Adrenal gland (tissue), 5 donors: Measurements from ENCODE around the gene RUNX1.

Experiments used
- CTCF ChIP-seq, 6 experiments: fragments of 450-650 bp in 4 of 6; fragments of 200-600 bp in 2 of 6; sonication (generic) in 1 of 6; IDR thresholded peaks; 1 replicate in 5 of 6; 2 replicates in 1 of 6; pipeline versions ENCODE4 v1.5.1 to v1.8.0; 2016 to 2021; ENCODE audit warnings: antibody characterized with exemption in 6 of 6, mild to moderate bottlenecking in 2 of 6, moderate library complexity in 1 of 6
- POLR2A ChIP-seq, 2 donors: fragments of 450-650 bp; IDR thresholded peaks; one replicate each; pipeline ENCODE4 v1.6.1; 2017; ENCODE audit warnings: antibody characterized with exemption in 2 of 2, mild to moderate bottlenecking in 2 of 2, moderate library complexity in 1 of 2
- donor health status: DM: no; HTN: no; CAD: no.

DNA sequence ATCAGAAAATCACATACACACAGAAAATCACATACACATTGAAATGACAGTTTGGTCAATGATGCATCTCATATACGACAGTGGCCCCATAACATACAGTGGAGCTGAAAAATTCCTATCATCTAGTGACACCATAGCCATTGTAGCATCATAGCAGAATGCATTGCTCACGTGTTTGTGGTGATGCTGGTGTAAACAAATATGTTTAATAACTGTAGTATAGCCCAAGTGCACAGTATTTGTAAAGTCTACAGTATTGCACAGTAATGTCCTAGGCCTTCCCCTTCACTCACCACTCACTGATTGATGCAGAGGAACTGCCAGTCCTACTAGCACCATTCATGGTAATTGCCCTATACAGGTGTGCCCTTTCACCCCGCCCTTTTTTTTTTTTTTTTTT, 30.1 kb upstream of the RUNX1 start:
- TF ChIP-seq CTCF (IDR thresholded peaks at IDR 0.05) (no peak), POLR2A (IDR thresholded peaks at IDR 0.05) (no peak)
